Hair follicle dermal papilla cell (primary cell): ENCODE results near the gene HIKESHI. TPM values are rescaled to one million over a fixed set of nuclear protein-coding genes. Genes with fewer than 3 reads are reported as not detected.

Source experiments
- small RNA-seq: library from RNA; depleted of rRNA; stranded (forward); fragments of <200 nt; gene quantifications from one replicate; pipeline ENCODE3, GENCODE V24; 2012
- total RNA-seq: library from RNA; depleted of rRNA; stranded (reverse); fragments of >200 nt; gene quantifications from 2 replicates; pipeline ENCODE4 v1.2.3, GENCODE V29; 2012

HIKESHI gene, protein sequence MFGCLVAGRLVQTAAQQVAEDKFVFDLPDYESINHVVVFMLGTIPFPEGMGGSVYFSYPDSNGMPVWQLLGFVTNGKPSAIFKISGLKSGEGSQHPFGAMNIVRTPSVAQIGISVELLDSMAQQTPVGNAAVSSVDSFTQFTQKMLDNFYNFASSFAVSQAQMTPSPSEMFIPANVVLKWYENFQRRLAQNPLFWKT
- 45.6 and 49.2 TPM in 2 replicates for total RNA-seq

DNA sequence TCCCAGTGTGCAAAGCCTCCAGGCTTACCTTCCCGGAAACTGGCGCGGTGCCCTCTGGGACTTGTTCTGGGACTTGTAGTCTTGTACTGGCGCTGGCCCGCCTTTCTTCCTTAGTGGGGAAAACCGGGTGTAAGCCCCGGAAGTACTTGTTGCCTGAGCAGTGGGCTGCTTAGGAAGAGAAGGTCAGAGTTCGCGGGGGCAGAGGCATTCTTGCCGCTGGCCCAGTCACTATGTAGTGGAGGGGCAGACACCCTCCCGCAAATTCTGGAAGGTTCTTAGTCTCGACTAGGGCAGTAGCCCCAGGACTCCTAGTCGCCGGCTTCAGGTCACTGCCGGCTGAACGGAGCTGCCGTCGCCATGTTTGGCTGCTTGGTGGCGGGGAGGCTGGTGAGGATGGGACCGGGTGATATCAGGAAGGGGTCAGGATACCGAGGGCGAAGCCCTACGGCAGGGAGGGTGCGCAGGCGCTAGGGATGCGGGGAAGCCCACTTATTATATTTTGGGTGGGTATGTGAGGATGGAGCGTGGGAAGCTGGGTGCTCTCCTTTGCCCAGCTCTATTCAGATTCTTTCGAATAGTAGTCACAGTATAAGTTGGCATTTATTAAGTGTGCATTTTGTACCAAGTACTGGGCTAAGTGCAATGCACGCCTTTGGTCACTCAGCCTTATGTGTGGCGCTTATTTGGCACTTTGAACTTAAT, at the start of gene HIKESHI:
Gene HIKESHI (plus strand): TSS at position 149 of the 702 bp plus-strand sequence. CDS start 209 bp downstream, at position 358.

DNA sequence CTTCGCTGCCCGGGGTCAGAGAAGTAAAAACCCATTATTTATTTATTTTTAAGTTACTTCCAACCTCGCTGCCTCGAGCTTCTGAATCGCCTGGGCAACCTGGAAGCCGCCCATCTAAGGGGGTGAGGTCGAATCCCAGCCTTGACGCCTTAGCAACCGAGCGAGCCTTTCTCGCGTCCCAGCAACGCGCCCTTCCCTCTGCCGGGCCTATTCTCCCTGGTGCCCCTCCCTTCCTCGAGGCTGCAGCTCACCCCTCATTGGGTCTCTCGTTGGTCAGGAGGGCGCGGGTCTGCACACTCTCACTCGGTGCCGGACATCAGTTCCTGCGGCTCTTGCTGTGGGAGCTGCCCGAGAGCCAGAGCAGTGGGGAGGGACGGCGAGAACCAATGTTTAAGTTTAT, 72.5 kb downstream of the HIKESHI start, which contains the start of gene CCDC81:
Gene CCDC81 (plus strand): TSS at position 302 of the 400 bp plus-strand sequence. CDS start 277 bp downstream, outside the sequence.

Small RNA genes lying within 50 kb of the gene (small RNA-seq; reads per million reads assigned to genes)
- gene RN7SL225P, result not detected

Other genes starting within 250 kb of the HIKESHI start
- gene PICALM, start 233.2 kb upstream of the HIKESHI start, total RNA-seq, result 347 and 393 TPM in 2 replicates
- 12.9 and 15.4 TPM in 2 replicates for gene EED, start 57.5 kb upstream of the HIKESHI start, total RNA-seq
- gene CCDC81, start 72.6 kb downstream of the HIKESHI start, total RNA-seq, result 0.49 and 0.73 TPM in 2 replicates